Fibroblast of the aortic adventitia (primary cell): ENCODE measurements around the gene ZNF497. TPM values are rescaled to one million over a fixed set of nuclear protein-coding genes. Genes with fewer than 3 reads are reported as not detected.

Source experiments
- DNase-seq: peaks from one replicate; pipeline ENCODE4 v3.0.0-alpha.2; 2010; ENCODE audit warnings: low read depth
- H3K4me3 ChIP-seq: 2 replicates; pipeline ENCODE4 v1.5.1; 2011; ENCODE audit warnings: low read depth, mild to moderate bottlenecking, control low read depth, low read length, moderate library complexity
- total RNA-seq: library from RNA; depleted of rRNA; stranded (reverse); fragments of >200 nt; gene quantifications from 2 replicates; pipeline ENCODE4 v1.2.3, GENCODE V29; 2012; ENCODE audit warnings: low replicate concordance
- TF ChIP-seq, protein P1 (sequence below): IDR thresholded peaks from 2 replicates; pipeline ENCODE4 v1.5.1; 2011; ENCODE audit warnings: mild to moderate bottlenecking, low read length, control low read depth, inconsistent platforms; ENCODE audit not compliant: insufficient read depth

The ZNF497 gene
- total RNA-seq, 1 donor: 1.1 TPM

DNA sequence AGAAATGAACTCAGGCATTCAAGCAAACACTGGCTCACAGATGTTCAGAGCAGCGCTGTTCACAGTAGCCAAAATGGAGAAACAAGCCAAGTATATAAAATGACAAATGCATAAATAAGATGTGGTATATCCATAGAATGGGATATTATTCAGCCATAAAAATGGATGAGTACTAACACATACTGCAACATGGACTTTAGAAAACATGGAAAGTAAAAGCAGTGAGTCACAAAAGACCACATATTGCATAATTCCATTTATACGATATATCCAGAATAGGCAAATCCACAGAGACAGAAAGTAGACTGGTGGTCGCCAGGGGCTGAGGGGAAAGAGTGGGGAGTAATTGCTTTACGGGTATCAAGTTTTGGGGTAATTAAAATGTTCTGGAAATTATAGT lies 11.6 kb upstream of the ZNF497 start:
- no peak for DNase-seq

GRCh38 chr19:58372311-58373133 lies 10.0 kb upstream of the ZNF497 start:
- DNase-seq: no peak
- no peak overlapping the region for H3K4me3 ChIP-seq
- TF ChIP-seq, protein P1, sequence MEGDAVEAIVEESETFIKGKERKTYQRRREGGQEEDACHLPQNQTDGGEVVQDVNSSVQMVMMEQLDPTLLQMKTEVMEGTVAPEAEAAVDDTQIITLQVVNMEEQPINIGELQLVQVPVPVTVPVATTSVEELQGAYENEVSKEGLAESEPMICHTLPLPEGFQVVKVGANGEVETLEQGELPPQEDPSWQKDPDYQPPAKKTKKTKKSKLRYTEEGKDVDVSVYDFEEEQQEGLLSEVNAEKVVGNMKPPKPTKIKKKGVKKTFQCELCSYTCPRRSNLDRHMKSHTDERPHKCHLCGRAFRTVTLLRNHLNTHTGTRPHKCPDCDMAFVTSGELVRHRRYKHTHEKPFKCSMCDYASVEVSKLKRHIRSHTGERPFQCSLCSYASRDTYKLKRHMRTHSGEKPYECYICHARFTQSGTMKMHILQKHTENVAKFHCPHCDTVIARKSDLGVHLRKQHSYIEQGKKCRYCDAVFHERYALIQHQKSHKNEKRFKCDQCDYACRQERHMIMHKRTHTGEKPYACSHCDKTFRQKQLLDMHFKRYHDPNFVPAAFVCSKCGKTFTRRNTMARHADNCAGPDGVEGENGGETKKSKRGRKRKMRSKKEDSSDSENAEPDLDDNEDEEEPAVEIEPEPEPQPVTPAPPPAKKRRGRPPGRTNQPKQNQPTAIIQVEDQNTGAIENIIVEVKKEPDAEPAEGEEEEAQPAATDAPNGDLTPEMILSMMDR: no peak

More for the DNA sequence above, 11.6 kb upstream of the ZNF497 start:
- TF ChIP-seq, protein P1: no peak
- H3K4me3 ChIP-seq: no peak overlapping the region

DNA sequence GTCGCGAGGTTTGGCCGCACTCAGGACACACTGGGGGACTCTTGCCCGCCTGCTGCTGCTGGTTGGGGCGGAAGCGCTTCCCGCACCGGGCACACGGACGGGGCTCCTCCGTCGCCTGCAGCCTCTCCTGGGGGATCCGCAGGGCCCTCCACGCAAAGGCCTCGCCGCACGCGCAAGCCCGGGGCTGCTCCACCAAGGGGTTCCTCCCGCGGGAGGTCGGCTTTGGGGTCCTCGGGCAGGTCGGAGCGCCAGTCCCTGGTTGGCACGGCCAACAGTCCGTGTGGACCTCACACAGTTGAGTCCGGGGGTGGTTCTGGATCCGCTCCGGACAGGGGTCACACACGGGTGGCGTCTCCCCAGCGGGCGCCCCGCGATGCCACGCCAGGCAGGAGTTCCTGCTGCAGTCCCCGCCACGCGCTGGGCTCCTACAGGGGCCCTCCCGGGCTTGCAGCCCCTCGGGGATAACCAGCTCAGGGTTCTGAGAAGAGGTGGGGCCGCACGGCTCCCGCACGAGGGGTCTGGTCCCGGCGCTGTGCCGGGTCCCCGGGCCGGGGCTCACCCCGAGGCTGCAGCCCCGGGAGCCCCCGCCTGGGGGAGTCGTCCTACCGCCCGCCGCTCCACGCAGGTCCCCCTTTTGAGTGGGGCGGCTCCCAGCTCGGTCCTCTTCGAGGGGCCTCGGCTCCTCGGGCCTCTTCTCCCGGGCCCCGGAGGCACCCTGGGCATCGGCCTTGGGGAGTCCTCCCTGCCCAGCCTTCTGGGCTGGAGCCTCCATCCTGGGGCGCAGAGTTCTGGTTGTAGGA lies 6.2 kb upstream of the ZNF497 start:
- DNase-seq: no peak
- TF ChIP-seq, protein P1: no peak
- H3K4me3 ChIP-seq: no peak overlapping the region

DNA sequence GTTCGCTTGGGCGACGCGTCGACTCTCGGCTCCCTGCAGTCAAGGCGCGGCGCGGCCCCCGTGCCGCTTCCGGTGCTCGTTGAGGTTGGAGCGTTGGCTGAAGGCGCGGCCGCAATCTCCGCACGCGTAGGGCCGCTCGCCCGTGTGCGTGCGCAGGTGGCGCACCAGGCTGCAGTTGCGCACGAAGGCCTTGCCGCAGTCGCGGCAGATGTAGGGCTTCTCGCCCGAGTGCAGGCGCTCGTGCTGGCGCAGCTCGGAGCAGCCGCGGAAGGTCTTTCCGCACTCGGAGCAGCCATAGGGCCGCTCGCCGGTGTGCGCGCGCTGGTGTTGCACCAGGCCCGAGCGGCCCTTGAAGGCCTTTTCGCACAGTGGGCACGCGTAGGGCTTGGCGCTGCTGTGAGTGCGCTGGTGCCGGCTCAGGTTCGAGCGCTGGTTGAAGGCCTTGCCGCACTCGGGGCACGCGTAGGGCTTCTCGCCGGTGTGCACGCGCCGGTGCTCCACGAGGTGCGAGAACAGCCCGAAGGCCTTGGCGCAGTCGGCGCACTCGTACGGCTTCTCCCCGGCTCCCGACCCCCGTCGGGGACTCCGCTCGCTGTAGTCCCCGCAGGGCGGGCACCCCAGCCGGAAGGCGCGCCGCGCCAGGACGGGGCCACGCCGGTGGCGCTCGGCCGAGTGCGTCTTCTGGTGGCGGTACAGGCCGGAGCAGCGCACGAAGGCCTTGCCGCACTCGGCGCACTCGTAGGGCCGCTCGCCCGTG lies 5.3 kb upstream of the ZNF497 start:
- H3K4me3 ChIP-seq: no peak overlapping the region
- DNase-seq: no peak
- TF ChIP-seq, protein P1: no peak

- no peak for DNase-seq
- TF ChIP-seq, protein P1: no peak
- H3K4me3 ChIP-seq: no peak overlapping the region
Observed at GRCh38 chr19:58366585-58367430, 4.3 kb upstream of the ZNF497 start.

DNA sequence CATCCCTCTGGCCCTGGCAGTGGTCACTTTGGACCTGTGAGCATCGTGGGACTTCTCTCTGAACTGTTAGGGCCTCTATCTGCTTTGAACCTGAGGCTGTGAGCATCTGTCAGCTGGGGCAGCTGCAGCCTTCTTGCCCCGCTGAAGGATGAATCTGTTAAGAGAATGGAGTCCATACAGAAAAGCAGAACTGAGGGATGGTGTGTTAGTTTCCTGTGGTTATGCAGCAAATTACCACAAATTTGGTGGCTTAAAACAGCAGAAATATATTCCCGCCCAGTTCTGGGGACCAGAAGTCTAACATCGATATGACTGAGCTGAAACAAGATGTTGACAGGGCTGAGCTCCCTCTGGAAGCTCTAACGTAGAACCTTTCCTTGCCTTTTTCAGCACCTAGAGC lies 1.6 kb upstream of the ZNF497 start:
- H3K4me3 ChIP-seq: no peak overlapping the region
- DNase-seq: no peak
- TF ChIP-seq, protein P1: no peak
